Activated CD4-positive, alpha-beta T cell treated with anti-CD3 and anti-CD28 coated beads, Interleukin-2, Interleukin-4, amounts not matched to agents 100 ng/mL and 50 ng/mL, durations not matched to agents 16 hours and 8 hours (primary cell): ENCODE measurements around the gene PSAP.

Source experiments
- DNase-seq: peaks from one replicate; pipeline ENCODE4 v3.0.0-alpha.2; 2020; ENCODE audit warnings: low spot score

PSAP gene

GRCh38 chr10:71766717-71767419 lies 84.2 kb downstream of the PSAP start:
- no peak for DNase-seq
